Measurements from ENCODE around the gene CXCL16.
"Not testable (repeated sequence)": the region's sequence is repeated elsewhere in the genome, so short reads cannot be mapped to it uniquely, and the experiment has no call there.

The CXCL16 gene

GRCh38 chr17:4718276-4718675, 21.5 kb downstream of the CXCL16 start:
- no peak overlapping the region for H3K27ac Mint-ChIP-seq

GRCh38 chr17:4717791-4718190, 21.9 kb downstream of the CXCL16 start:
- no peak for TF ChIP-seq CTCF (IDR thresholded peaks at IDR 0.05)
- Mint-ChIP-seq H3K36me3 (ENCODE audit: low read depth) (peaks cover 26% of the 10 kb centered on the region), H3K9me3 (no peaks in the 10 kb centered on the region), H3K4me3 (no peak overlapping the region), H3K27ac (no peak overlapping the region), H3K4me1 (peaks cover 13% of the 10 kb centered on the region), H3K27me3 (ENCODE audit: low read depth, poor library complexity) (no peaks in the 10 kb centered on the region)
- DNase-seq, result no peak

More at GRCh38 chr17:4718276-4718675, 21.5 kb downstream of the CXCL16 start:
- Mint-ChIP-seq H3K27me3 (ENCODE audit: low read depth, poor library complexity) (no peaks in the 10 kb centered on the region), H3K4me1 (peaks cover 13% of the 10 kb centered on the region), H3K4me3 (no peak overlapping the region), H3K9me3 (no peaks in the 10 kb centered on the region), H3K36me3 (ENCODE audit: low read depth) (peaks cover 26% of the 10 kb centered on the region)
- no peak for TF ChIP-seq CTCF (IDR thresholded peaks at IDR 0.05)
- no peak for DNase-seq

- no peak for TF ChIP-seq CTCF (IDR thresholded peaks at IDR 0.05)
Measured at GRCh38 chr17:4716081-4716480, 23.6 kb downstream of the CXCL16 start.

GRCh38 chr17:4715063-4715744, 24.5 kb downstream of the CXCL16 start:
- H3K36me3 Mint-ChIP-seq (ENCODE audit: low read depth), result peaks cover 26% of the 10 kb centered on the region
- peaks cover 15% of the 10 kb centered on the region for H3K4me1 Mint-ChIP-seq
- peak overlapping the region; percentile 22 for H3K27ac Mint-ChIP-seq
- TF ChIP-seq CTCF (IDR thresholded peaks at IDR 0.05), result no peak
- DNase-seq, result no peak
- no peak overlapping the region for H3K4me3 Mint-ChIP-seq
- H3K27me3 Mint-ChIP-seq (ENCODE audit: low read depth, poor library complexity), result no peaks in the 10 kb centered on the region
- H3K9me3 Mint-ChIP-seq, result no peaks in the 10 kb centered on the region

More at GRCh38 chr17:4716081-4716480, 23.6 kb downstream of the CXCL16 start:
- H3K9me3 Mint-ChIP-seq, result no peaks in the 10 kb centered on the region
- H3K27me3 Mint-ChIP-seq (ENCODE audit: low read depth, poor library complexity), result no peaks in the 10 kb centered on the region
- no peak overlapping the region for H3K27ac Mint-ChIP-seq
- H3K4me1 Mint-ChIP-seq, result peaks cover 13% of the 10 kb centered on the region
- DNase-seq, result no peak
- peaks cover 26% of the 10 kb centered on the region for H3K36me3 Mint-ChIP-seq (ENCODE audit: low read depth)
- no peak overlapping the region for H3K4me3 Mint-ChIP-seq

GRCh38 chr17:4714340-4715062, 25.2 kb downstream of the CXCL16 start:
- not testable (repeated sequence) for H3K9me3 Mint-ChIP-seq; H3K4me3 Mint-ChIP-seq; DNase-seq; H3K27me3 Mint-ChIP-seq (ENCODE audit: low read depth, poor library complexity); H3K27ac Mint-ChIP-seq
- peaks cover 22% of the 10 kb centered on the region for H3K36me3 Mint-ChIP-seq (ENCODE audit: low read depth)
- H3K4me1 Mint-ChIP-seq, result peaks cover 16% of the 10 kb centered on the region

- DNase-seq, result no peak
- H3K4me3 Mint-ChIP-seq, result no peak overlapping the region
- peaks cover 15% of the 10 kb centered on the region for H3K4me1 Mint-ChIP-seq
- H3K9me3 Mint-ChIP-seq, result no peaks in the 10 kb centered on the region
- TF ChIP-seq CTCF (IDR thresholded peaks at IDR 0.05), result no peak
- H3K27me3 Mint-ChIP-seq (ENCODE audit: low read depth, poor library complexity), result peaks cover 3% of the 10 kb centered on the region
- peaks cover 9% of the 10 kb centered on the region for H3K36me3 Mint-ChIP-seq (ENCODE audit: low read depth)
- no peak overlapping the region for H3K27ac Mint-ChIP-seq
Measured at GRCh38 chr17:4712526-4712925, 27.2 kb downstream of the CXCL16 start.

Measured in nephron progenitor cell (in vitro differentiated cells).